ENCODE results near the gene TMEM127.
A peak's percentile ranks its signal among the peaks of the same experiment; 100 is the strongest.
"Not testable (repeated sequence)": the region's sequence is repeated elsewhere in the genome, so short reads cannot be mapped to it uniquely, and the experiment has no call there.

TMEM127 gene

GRCh38 chr2:96262306-96262705, 3.5 kb downstream of the TMEM127 start:
- DNase-seq = no peak

DNA sequence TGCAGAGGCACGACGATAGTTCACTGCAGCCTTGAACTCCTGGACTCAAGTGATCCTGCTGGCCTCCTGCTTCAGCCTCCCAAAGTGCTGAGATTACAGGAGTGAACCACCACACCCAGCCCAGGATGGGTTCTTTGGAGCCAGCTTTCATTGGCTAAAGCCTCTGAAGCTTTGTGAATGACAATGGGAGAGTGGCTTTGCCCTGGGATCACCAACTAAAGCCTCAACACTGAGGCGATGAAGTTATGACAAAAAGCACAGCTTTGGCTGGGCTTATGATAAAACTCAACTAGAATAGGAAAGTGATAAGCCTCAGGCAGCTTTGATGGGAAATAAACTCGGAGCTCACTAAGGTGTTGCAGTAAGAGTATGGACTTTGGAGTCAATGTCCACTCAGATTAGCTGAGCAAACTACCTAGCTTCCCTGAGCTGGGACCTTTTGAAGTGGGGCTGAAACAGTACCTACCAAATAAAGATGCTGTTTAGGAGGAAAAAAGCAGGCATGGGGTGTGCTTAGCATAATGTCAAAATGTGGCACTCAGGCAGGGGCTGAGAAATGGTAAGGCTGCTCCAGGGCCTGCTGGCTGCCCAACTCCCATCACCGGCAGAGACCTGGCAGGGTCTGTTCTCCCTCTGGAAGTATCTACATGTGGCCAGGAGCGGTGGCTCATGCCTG, 4.3 kb downstream of the TMEM127 start:
- DNase-seq = no peak

DNA sequence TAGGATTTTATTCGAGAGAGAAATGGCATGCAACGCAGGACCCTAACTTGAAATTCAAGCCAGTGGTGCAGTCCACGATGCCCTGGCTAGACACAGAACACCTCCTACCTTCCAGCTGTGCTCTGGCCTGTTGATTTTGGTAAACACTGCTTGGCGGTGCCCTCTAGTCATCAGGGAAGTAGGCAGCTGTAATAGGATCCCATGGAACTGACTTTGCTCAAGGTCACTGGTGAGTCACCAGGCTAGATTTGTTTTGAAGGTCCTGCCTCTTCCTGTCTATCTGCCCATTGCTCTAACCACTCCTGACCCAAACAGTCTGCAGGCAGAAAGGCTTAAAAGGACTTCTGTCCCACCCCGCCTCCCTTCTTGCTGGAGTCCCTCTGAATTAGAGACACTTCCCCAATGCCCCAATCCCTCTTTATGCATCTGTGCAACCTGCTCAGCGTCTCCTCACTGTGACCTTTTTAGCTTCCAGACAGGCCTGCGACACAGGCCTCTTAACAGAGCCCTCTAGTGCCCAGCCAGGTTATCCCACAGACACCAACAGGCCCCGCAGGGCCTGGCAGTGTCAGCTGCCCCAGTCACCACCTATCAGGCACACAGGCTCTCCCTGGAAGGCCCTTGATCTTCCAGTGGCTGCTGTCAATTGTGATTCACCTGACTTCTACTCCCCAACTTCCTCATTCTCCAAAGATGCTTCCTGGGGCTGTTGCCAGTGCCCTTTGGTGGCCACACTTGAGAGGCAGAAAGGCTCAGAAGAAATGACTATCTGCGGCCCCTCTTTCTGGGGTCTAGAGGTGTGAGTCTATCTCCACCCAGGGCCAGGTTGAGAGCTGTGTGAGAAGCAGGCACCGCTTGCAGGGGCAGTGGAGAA, 5.2 kb downstream of the TMEM127 start:
- DNase-seq = peak; percentile 19

DNA sequence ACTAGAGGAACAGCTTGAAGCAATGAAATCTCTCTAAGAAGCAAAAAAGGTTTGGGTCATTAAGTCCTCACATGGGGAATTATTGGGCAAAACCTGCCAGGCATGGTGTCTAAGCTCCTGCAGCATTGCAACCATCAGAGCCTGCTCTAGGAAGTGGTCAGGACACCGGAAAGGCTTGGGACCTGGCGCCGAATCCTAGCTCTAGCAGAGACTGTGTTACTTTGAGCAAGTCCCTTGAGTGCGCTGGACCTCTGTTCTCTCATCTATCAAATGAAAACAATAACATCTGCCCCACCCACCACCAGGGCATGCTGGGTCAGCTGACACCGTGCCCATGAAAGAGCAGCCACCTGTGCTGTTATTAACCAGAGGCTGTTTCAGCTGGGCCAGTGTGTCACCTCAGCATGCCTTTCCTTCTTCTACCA, 6.3 kb downstream of the TMEM127 start:
- DNase-seq = peak; percentile 3

DNA sequence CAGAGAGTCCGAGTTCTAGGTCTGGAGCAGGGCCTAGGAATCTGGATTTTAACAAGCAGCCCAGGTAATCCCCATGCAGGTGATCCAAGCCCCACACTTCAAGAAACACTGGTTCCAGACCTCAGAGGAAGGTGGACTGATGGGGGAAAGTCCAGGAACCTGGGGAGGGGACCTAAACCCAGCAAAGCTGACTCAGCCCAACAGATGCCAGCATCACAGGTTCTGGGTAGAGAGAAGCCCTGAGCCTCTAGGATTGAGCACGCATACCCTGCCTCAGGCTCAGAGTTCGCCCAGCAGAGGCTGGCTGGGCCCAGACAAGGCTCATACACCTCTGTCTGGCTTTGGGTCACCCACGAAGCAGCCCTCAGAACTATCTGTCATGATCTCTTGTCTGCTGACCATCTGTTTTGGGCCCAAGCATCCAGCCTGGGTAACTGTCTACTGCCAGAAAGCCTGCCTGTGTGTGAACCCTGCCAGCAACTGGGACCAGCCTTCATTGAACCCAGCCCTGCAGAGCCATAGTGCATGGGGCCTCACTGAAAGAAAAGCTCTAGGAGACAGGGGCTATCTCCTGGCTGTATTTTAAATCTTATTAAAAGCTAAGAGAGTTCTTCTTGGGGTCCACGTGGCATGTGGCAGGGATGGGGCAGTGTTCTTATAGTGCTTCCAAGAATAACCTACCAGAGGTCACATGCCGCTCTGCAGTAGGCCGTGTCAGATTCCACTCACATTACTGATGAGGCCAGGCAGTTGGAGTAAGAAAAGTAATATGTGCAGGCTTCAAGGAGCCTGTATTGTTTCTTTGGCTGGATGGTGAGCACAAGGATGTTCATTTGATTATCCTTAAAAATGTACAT, 7.4 kb downstream of the TMEM127 start:
- DNase-seq = no peak

DNA sequence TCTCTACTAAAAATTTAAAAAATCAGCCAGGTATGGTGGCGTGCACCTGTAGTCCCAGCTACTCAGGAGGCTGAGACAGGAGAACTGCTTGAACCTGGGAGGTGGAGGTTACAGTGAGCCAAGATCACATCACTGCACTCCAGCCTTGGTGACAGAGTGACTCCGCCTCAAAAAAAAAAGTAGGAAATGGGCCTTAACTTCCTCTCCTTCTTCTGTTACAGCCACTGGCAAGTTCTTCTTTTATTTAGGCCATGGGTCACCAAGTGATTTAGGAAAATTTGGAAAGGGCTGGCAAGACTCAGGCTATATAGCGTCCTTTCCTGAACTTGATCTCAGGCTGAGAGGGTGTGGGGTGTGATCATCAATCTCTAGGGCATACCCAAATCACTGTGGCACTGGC, 8.1 kb downstream of the TMEM127 start:
- not testable (repeated sequence) for DNase-seq

- no peak for DNase-seq
Observed at GRCh38 chr2:96256611-96257113, 9.1 kb downstream of the TMEM127 start.

DNA sequence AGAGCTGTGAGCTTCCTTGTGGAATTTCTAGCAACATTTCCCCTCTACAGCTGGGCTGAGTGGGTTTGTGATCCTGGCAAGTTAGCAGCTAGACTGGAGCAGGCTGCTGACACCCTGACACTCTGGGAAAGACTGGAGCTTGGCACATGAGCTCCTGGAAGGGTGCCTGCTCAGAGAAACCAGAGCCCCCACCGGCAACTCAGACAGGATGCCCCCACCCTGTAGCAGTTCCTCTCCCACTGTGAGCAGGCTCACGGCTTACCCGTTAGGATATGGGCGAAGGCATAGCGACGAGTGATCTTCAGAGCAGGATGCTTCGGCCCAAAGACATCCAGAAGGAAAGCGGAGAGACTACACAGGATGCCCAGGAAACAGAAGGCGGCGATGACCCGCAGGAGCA, 11.2 kb downstream of the TMEM127 start:
- DNase-seq = no peak

DNA sequence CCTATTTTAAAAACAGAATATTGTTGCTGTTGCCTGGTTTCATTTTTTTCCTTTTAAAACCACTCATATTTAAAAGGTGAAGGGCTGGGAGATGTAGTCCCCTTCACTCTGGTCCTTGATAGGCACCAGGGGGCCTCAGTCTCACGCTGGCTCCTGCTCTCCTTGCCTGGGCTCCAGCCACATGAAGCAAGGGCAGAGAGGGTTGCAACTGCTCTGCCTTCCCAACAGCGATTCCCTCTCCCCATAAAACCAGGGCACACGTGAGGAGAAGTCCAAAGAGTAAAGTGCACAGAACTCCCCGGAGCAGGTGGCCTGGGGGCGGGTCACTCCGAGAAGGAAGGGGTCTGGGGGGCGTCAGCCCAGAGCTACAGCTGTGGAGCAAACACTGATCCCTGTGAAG, 12.8 kb downstream of the TMEM127 start:
- no peak for DNase-seq

DNA sequence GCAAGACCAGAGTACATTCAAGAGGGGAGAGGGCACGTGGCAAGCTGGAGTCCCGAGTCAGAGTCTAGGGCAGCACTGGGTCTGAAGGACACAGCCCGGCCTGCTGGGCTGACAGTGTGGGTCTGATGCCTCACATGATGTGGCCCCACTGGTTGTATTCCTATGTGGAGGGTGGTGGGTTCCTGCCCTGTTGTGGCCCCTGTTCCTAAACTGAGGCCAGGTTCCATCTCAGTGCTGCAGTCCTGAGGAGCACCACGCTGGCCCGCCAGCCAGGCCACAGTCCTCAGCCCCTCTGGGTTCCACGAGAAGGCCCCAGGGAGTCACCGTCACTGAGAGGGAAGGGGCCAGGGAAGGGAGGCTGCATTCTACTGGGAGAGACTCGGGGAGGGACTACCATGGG, 13.3 kb downstream of the TMEM127 start:
- no peak for DNase-seq

GRCh38 chr2:96251721-96252292, 14.0 kb downstream of the TMEM127 start:
- no peak for DNase-seq

DNA sequence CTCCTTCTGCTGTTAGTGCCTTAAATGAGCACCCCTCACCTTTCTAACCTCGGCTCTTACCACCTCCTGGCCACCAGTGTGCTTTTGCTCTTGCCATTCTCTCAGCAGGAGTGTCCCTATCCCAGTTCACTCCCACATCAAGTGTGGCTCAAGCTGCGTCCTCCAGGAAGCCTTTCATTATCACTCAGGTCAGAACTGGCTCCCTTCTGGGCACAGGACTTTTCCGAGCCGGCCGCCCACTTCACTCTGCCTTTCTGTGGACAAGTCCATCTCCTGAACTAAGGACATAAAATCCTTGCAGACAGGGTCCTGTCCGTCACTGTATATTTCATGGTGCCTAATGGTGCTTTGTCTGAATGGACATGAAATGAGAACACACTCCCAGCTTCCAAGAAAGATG, 15.6 kb downstream of the TMEM127 start:
- no peak for DNase-seq

- no peak for DNase-seq
Observed at GRCh38 chr2:96249654-96250053, 16.1 kb downstream of the TMEM127 start.

DNA sequence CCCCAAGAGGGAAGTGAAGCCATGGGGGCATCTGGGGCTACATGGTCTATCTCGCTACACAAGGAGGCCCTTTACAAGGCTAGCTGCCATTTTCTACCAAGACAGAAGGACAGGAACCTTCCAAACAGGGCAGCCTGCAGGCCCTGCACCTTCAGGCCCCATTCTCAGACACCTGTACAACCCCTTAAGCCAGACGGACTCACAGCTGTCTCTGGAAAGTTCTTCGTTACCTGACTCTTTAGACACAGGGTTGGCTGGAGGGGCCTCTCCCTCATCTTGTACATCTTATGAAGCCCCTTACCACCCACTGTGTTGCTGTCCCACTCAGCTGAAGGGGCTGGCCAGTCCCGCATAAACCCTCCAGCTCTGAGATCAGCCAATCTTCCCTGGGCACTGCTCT, 17.2 kb downstream of the TMEM127 start:
- DNase-seq = no peak

GRCh38 chr2:96247896-96248295, 17.9 kb downstream of the TMEM127 start:
- no peak for DNase-seq

DNA sequence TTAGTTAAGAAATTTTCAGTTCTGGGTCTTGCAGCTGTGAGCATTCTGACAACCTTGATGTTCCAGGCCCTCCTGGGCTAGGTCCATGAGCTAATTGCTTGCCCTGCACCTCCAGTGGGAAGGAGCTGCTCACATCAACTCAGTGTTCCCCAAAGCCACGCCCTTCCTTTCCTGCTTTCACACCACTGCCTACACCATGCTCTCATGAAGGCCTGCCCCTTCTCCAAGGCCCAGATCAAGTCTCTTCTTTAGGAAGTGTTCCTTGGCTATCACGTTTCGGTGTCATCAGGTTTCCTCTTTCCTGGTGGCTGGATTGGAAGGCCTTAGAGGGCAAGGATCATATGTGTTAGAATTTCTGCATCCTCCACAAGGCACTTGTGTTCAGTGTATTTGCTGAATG, 18.8 kb downstream of the TMEM127 start:
- DNase-seq = no peak

DNA sequence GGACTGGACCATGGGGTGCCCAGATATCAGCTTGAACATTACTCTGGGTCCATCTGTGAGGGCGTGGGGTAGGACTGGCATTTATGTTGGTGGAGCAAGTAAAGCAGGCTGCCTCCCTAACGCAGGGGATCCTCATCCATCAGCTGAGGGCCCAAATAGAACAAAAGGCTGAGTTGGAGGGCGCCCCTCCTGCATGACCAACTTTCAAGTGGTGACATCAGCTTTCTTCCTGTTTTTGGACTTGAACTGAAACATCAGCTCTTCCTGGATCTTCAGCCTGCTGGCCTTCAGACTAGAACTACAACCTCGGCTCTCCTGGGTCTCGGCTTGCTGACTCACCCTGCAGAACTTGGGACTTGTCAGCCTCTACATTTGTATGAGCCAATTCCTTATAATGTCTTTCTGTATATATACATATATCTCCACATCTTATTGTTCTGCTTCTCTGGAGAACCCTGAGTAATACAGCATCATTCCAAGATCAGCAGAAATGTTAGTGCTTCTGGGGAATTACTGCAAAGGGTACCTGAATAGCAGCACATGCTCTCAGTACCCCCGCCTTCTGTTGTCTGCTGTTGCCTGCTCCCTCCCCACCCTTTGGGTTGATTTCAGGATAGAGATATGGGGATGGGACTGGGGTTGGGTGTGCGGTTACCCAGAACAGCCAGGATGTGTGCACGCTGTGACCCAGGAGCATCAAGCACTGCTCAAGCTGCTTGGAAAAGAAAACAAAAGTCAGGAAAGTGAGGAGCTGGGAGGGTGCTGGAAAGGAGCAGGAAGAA, 20.0 kb downstream of the TMEM127 start:
- no peak for DNase-seq

GRCh38 chr2:96243843-96244242, 22.0 kb downstream of the TMEM127 start:
- no peak for DNase-seq

GRCh38 chr2:96241900-96242611, 23.7 kb downstream of the TMEM127 start:
- no peak for DNase-seq

DNA sequence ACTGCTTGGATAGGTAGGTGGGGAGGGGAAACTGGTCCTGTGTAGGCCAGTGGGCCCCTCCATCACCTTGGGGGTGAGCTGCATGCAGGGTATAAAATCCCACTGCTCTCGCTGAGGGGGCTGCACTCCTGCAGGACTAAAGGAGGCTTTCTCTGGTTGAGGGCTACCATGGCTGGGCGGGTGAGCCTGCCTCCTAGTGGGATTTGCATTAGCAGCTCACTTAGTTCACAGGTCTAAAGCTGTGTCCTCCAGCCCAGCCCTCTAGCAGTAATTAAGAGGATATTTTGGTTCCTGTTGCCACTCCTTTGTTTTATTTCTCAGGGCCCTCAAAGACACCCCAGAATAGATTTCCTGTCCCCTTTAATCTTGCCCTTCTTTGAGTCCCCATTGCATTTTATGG, 24.6 kb downstream of the TMEM127 start:
- DNase-seq = no peak

DNA sequence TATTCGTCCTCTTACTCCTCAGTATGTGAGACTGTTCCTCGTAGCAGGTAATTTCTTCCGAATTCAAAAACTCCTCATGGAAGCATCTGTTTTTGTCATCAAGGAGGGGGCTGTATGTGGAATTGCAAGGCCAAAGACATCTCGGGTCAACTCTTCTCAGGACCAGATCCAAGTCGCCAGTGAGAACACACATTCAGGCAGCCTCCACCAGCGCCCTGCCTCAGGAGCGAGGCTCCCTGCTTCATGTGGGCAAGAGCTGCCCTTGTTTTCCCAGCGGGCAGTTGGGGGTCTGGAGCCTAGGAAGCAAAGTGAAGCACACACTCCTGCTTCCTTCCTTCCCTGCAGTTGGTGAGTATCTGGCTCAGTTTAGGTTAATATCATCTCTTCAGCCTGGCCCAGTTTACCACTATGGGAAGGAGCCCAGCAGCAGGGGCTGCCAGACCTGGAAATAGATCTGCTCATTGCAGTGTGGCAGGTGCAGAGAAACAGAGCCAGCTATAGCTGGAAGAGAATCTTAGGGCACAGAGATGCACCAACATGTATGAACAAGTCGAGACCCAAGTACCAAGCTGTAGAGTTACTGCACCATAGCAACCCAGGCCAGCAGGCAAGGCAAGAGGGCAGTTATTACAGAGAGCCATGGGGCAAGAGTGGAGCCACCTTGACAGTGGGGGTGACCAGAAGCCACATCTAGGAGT, 25.3 kb downstream of the TMEM127 start:
- DNase-seq = no peak

Measured in NCI-H774 (cell line).